NCI-H1436 (cell line): ENCODE data around the gene LIMS1.
"Not testable (repeated sequence)": the region's sequence is repeated elsewhere in the genome, so short reads cannot be mapped to it uniquely, and the experiment has no call there.

Source experiments
- DNase-seq: peaks from one replicate; lab custom pipeline; 2025; lab: John Stamatoyannopoulos, UW

LIMS1 gene

DNA sequence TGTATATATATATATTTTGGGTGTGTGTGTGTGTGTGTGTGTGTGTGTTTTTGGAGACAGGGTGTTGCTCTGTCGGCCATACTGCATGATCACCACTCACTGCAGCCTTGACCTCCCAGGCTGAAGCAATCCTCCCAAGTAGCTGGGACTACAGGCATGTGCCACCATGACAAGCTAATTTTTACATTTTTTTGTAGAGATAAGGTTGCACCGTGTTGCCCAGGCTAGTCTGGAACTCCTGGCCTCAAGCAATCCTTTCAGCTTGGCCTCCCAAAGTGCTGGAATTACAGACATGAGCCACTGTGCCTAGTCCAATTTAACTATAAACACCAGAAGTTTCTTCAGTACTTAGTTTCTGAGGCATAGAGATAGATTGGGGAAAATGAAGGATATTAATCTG is 18.3 kb downstream of the LIMS1 start:
- DNase-seq = no peak

DNA sequence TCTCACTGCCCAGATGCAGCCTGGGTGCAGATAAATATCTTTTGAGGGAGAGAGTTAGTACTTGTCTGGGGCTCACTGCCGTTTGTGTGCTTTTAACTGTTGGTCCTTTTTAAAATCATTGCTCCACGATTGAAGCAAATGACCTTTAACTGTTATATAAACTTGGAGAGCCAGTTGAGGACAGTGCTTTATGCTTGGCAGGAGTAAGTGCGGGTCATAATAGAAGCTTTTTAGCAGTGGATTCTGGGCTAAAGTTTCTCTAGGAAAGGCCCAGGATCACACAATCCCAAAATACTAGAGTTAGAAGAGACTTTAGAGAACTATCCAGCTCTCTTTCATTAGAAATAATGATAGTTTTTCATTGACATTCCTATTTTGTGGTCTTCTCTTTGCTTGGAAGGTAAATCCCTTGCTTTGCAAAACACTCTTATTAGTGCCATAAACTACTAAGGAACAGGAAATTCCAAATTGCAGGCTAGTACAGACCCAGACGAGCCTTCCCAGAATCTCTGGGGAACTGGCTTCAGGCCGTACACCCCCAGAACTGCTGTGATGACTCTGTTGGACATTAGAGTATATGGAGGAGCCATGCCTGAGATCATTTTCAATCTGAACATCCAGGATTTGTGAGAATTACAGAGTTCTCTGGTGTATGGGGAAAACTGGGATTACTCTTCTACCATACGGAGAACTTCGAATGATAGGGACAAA is 19.1 kb downstream of the LIMS1 start:
- no peak for DNase-seq

GRCh38 chr2:108554528-108554927 is 20.3 kb downstream of the LIMS1 start:
- no peak for DNase-seq

GRCh38 chr2:108555572-108555971 is 21.3 kb downstream of the LIMS1 start:
- no peak for DNase-seq

GRCh38 chr2:108556581-108556980 is 22.3 kb downstream of the LIMS1 start:
- not testable (repeated sequence) for DNase-seq

GRCh38 chr2:108560241-108560811 is 26.1 kb downstream of the LIMS1 start:
- no peak for DNase-seq

- no peak for DNase-seq
Measured at GRCh38 chr2:108560895-108561530, 26.7 kb downstream of the LIMS1 start.

GRCh38 chr2:108562274-108562673 is 28.0 kb downstream of the LIMS1 start:
- DNase-seq = no peak

- DNase-seq = no peak
Measured at GRCh38 chr2:108564510-108564909, 30.2 kb downstream of the LIMS1 start.

- DNase-seq = no peak
Measured at GRCh38 chr2:108565778-108566375, 31.6 kb downstream of the LIMS1 start.

- DNase-seq = no peak
Measured at GRCh38 chr2:108570416-108570815, 36.1 kb downstream of the LIMS1 start.

DNA sequence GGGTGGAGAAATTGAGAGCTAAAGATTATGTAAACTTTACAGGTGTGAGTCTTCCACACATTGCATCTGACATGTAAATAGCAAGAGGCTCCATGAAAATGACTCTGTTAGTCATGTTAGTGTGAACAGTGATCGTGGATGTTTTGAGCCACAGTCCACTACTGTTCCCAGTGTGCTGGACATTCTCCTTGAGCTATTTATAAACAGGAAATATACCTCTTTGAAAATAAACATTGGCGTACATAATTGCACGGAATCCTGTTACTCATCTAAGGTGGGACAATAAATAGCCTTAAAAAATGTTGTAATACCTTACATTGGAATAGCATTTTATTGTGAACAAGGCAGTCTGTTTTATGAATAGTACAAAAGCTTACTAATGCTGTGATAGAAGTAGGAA is 37.0 kb downstream of the LIMS1 start:
- no peak for DNase-seq

DNA sequence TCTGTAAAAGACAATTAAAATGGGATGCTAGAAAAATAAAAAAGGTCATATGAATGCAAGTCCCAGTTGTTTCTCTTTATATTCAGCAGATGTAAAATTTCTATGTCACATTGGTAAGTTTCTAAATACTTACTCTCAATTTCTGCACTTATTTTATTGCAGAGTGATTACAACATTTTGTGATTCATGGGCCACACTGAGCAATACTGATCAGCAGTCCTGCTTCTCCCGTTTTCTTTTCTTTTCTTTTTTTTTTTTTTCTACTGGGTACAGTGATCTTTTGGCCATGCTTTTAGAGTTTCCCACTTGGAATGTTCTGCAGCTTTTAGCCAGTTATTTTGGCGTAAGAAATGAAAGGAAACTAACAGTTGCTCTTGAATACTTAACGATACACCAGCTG is 38.8 kb downstream of the LIMS1 start:
- DNase-seq = no peak

GRCh38 chr2:108574332-108574731 is 40.1 kb downstream of the LIMS1 start:
- no peak for DNase-seq

DNA sequence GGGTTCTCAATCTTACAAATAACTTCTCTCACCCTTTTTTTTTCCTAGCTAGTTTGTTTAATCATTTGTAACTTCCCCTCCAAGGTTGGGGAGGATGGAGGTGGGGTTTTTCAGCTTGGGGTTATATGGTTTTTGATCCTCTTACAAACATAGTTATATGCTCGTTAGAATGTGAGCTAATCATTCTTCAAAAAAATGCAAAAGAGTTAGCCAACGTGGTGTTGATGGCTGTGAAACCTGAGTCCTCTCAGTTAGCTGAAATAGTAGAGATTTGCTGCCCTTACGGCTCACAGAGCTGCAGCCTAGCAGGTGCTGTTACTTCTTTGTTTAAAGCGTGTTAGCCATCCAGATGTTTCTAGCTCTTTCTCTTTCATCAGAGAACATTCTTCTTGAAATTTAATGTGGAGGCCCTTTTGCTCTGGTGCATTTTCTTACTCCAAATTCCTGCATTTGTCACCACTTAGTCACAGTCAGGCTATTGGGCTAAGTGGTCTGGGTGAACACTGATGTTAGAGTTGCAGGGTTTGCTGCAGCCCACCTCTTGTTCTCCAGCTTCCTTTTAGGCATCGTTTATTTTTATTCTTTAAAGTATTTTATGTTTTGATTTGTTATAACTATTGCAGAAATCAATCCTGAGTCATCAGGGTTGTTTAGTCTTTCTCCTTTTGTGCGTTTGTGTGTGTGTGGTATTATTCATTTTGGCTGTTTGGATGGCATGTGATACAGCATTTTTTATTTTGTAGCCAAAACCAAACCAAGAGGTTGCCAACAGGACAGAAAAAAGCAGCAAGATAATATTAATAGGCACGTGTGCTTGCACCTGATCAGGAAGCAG is 41.1 kb downstream of the LIMS1 start:
- no peak for DNase-seq

- no peak for DNase-seq
Measured at GRCh38 chr2:108577099-108577498, 42.8 kb downstream of the LIMS1 start.

DNA sequence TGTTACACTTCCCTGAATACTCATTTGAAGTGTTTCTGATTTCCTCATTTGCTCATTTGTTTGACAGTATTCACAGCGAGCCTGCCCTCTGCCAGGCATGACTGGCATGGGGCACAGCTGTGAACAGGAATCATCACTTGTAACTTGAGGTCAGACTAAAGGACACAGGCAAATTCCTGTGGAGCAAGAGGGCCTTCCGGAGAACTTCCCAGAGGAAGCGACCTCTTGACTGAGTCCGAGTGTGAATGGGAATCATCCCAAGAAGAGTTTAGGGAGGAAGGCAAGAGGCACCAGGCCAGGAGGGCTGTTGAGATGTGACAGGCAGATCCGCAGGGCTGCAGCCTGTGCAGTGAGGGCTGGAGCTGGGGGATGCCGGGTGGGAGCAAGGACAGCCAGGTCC is 45.4 kb downstream of the LIMS1 start:
- DNase-seq = no peak

DNA sequence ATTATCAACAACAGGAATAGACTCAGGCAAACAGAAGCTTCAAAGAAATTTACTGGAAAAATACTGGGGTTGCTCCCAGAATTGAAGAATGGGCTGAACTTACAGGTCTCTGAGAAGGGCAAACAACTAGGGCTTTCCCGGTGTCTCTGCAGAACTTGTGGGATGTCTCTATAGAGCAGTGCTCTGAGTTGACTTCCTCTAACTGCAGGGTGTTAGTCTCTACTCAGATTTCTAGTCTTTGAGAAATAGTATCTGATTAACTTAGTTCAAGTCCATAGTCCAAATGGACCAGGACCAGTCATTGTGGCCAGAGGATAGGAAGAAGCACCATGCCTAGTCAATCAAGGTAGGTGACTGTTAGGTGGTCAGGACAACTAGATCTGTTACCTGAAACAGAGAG is 45.8 kb downstream of the LIMS1 start:
- DNase-seq = no peak

DNA sequence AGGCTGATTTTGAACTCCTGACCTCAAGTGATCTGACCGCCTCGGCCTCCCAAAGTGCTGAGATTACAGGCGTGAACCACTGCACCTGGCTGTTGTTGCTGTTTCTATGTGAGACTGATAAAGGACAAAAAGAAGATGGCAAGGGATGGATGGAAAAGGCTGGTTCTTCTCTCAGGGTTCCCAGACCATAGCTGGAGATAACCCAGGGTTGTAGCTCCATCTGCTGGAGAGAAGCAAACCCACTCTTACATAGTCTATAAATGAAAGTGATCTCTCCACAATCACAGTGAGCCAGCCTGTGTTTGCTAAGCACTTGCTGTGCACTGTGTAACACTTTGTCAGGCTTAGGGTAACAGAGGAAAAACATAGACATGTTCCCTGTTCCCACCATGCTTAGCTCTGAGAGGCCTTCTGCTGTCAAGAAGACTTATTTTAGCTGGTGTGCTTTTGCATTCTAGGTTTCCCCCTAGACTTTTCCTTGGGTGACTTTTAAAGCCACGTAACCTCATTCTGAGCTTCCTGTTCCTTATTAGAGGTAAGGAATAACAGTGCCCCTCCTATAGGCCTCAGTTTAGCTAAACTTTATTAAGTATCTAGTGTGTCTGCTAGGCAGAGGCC is 49.7 kb downstream of the LIMS1 start:
- DNase-seq = peak; percentile 66

DNA sequence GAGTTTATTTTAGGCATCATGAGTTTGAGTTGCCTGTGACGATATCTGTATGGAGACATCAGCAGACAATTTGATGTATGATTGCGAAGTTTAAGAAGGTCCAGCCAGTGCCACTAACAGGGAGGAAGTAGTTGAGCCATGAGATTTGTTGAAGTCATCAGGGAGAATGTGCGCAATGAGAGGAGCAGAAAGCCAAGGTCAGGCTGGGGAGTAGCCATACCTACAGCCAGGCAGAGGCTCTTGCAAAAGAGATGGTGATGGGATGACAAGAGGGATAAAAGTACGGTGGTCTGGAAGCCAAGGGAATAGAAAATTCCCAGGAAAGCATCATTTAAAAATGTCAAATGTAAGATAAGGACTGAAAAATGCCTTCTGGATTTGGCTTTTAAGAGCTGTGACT is 51.2 kb downstream of the LIMS1 start:
- no peak for DNase-seq

DNA sequence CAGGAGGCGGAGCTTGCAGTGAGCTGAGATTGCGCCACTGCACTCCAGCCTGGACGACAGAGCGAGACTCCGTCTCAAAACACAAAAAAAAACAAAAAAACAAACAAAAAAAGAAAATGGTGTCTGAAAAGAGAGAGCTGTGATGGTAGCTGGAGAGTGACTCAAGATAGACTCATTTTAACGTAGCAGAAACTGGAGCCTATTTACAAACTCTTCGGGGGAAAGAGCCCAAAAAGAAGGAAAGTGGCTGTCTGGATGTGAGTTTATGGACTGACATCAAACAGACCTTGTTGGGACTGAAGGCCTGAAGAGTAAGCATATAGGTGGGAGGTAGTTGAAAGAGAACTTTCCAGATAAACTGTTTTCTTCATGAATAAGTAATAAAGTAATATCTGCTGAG is 51.8 kb downstream of the LIMS1 start:
- no peak for DNase-seq

- no peak for DNase-seq
Measured at GRCh38 chr2:108586631-108587030, 52.4 kb downstream of the LIMS1 start.
